Endothelial cell of hepatic sinusoid (primary cell): ENCODE measurements around the gene ANXA9.

ENCODE experiments used
- in situ Hi-C: cut with HindIII; loops from 2 replicates; pipeline ENCODE4 v1.10.0; 2017; ENCODE audit warnings: low sequenced_read_pairs

The ANXA9 gene

DNA sequence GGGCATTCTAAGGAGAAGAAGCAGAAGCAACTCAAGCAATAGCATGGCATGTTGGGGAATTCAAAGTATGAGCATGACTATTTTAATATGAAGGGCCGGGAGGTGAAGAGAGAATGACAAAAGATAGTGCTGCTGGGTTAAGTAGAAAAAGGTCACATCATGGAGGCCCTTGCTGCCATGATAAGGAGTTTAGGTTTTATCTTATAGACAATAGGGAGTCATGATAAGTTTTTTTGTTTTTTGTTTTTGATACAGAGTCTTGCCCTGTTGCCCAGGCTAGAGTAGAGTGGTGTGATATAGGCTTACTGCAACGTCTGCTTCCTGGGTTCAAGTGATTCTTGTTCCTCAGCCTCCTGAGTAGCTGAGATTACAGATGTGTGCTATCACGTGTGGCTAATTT is 57.4 kb downstream of the ANXA9 start:
- in situ Hi-C loops: no loop called here

DNA sequence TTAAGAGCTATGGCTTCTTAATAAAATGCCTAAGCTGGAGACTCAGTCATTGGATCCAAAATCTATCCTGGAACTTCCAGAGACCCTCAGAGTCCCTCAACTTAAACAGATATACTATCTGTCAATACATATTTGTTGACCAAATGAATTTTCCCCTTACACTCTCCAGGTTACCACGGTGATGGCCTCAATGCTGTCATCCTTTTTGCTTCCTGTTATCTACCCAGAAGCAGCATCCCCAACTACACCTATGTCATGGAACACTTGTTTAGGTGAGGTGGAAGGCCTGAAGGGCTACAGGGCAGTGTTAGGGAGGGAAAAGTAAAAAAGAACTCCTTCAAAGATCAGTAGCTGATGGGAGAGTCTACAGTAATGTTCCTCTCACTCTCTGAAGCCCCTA is 61.1 kb downstream of the ANXA9 start:
- in situ Hi-C loops: no loop called here
